COLO668 (cell line): ENCODE measurements around the gene MYH9.

Source experiments
- DNase-seq: peaks from one replicate; lab custom pipeline; 2025; ENCODE audit not compliant: unreplicated experiment; lab: John Stamatoyannopoulos, UW

Gene MYH9

GRCh38 chr22:36386900-36387708, 663 bp downstream of the MYH9 start:
- DNase-seq: peak; percentile 65

DNA sequence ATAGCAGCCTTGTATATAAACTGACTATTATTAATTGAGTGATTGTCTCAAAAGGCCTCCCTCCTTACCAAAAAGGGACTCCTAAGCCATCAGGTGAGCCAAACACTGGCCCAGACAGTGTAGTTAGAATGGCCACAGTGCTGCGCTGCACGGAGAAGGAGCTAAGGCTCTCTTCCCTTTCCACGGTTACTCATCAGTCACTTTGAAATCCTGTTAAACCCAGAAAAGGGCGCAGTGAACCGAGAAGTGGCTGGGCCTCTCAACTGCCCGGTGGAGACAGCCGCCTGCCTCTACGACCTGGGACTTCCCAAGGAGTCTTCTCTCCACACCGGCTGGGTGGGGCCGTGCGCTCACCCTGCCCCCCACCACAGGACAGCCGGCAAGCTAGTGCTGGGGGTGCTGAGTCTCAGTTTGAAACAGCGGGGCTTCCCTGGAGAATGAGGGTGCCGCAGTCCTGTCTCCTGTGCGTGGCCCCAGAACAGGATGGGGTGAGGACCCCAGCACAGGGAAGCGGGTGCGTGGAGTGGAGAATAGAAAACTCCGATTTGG, 1.3 kb downstream of the MYH9 start:
- DNase-seq: peak; percentile 72

GRCh38 chr22:36385491-36386350, 2.0 kb downstream of the MYH9 start:
- peak; percentile 85 for DNase-seq

GRCh38 chr22:36384766-36385481, 2.8 kb downstream of the MYH9 start:
- peak; percentile 11 for DNase-seq

DNA sequence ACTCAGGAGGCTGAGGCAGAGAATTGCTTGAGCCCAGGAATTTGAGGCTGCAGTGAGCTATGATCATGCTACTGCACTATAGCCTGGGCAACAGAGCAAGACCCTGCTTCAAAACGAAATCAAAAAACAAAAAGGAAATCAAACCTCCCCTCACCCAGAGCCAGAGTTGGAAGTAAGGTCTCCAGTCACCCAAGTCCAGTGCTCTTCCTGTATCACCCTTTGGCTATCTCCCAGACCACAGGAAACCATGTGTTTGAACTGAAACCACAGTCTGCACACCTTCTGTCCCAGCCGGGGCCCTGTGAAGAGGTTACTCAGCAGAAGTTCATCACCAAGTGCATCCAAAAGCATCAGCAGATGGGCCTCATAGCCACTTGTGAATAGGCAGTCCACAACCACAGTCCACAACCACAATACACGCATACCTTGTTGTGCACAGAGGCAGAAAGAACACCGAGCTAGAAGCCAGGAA, 4.6 kb downstream of the MYH9 start:
- no peak for DNase-seq

DNA sequence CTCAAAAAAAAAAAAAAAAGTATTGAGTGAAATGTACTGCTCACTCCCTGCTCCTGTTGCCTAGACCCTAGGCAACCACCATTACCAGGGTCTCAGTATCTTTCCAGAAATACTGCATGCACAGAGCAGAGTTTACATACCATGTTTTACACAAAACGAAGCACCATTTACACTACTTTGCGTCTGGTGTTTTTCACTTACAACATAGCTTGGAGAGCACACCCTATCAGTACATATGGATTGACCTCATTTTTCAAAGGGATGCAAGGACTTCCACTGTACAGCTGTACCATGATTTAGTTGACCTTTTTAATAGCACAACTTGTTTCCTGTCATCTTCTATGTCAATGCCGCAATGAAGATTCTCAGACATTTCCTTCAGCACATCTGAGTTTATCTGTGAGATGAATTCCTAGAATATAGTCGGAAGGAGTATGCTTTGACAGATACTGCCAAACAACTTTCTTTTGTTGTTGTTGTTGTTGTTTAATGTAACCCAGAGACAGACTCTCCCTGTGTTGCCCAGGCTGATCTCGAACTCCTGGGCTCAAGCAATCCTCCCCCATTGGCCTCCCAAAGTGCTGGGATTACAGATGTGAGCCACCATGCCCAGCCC, 6.1 kb downstream of the MYH9 start:
- DNase-seq: no peak

GRCh38 chr22:36379593-36380361, 8.0 kb downstream of the MYH9 start:
- DNase-seq: peak; percentile 50

- DNase-seq: no peak
Measured at GRCh38 chr22:36378869-36379217, 8.9 kb downstream of the MYH9 start.

- DNase-seq: no peak
Measured at GRCh38 chr22:36378080-36378868, 9.5 kb downstream of the MYH9 start.

DNA sequence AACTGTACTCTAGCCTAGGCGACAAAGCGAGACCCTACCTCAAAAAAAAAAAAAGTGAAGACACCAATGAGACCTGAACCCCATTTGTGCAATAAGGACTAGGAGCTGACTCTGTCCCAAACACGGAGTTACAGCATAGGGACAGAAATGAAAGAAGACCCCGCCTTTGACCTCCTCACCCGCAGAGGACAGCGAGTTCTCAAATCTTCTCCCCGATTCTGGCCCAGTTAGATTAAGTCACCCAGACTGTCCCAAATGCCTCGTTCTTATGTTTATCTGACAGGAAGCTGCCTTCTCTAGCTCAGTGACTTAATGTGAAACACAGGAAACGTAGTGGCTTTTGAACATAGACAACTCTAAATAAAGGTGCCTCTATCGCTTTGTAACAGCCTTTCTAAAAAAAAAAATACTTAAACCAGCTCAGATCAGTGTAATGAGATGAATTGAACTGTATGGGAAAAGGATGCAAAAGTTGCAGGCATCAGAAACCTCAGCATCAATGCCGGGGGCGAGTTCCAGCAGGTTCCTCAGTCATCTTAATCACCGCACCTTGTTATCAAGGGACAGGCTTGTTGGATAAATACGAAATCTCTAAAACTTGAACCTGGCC, 10.6 kb downstream of the MYH9 start:
- DNase-seq: no peak

DNA sequence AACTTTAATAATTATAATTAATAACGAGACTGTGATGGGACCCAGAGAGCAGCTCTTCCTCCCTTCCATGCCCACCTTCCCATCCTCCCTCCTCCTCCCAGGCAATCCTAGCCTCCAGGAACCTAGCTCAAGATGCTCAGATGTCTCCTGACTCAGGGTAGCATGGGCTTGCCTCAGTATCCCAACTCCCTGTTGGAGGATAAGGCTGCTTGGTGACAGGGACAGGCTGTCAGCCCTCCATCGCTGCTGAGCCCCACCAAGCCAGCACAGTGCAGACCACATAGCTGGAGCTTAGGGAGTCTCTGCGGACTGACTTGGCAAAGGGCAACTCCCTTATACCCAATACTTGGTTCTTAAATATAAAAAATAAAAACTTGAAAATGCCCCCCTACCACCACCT, 11.5 kb downstream of the MYH9 start:
- no peak for DNase-seq

- no peak for DNase-seq
Measured at GRCh38 chr22:36375071-36375980, 12.4 kb downstream of the MYH9 start.

DNA sequence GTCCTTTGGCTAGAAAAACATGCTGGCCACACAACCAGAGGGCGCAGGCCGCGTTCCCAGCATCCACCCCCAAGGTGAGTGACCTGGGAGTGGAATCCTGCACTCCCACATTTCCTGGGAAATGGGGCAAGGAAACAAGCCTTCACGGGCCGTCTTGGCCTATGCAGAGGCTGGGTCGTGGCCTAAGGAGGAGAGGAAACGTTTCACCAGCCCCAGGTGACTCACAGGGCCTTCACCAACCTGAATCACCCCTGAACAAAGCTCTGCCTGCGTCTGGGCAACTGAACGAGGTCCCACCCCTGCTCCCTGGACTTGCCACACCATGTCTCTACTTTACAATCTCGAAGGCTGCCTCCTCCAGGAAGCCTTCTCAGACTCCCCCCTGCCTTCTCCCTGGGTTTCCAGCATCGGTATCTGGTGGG, 13.2 kb downstream of the MYH9 start:
- DNase-seq: no peak

GRCh38 chr22:36373258-36373579, 14.5 kb downstream of the MYH9 start:
- peak; percentile 22 for DNase-seq

DNA sequence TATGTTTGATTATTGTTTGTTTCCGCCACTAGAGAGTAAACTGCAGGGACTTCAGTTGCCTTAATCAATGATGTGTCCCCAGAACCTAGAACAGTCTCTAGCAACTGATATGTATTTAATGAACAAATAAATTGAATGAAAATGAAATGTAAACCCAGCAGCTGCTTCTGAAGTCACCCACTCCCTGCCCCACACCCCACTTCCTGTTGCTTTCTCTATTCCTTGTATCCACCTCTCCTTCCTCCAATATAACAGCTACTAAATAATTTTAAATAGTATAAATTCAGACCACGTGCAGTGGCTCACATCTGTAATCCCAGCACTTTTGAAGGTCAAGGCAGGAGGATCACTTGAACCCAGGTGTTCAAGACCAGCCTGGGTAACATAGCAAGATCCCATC, 15.8 kb downstream of the MYH9 start:
- no peak for DNase-seq

- DNase-seq: peak; percentile 70
Measured at GRCh38 chr22:36369922-36370791, 17.6 kb downstream of the MYH9 start.
